ENCODE measurements around the gene GRAMD4. TPM values are rescaled to one million over a fixed set of nuclear protein-coding genes. Genes with fewer than 3 reads are reported as not detected.
"Not testable (repeated sequence)": the region's sequence is repeated elsewhere in the genome, so short reads cannot be mapped to it uniquely, and the experiment has no call there.

Gene GRAMD4
- total RNA-seq, 1 experiment from 2014 or later: 23.4 TPM

DNA sequence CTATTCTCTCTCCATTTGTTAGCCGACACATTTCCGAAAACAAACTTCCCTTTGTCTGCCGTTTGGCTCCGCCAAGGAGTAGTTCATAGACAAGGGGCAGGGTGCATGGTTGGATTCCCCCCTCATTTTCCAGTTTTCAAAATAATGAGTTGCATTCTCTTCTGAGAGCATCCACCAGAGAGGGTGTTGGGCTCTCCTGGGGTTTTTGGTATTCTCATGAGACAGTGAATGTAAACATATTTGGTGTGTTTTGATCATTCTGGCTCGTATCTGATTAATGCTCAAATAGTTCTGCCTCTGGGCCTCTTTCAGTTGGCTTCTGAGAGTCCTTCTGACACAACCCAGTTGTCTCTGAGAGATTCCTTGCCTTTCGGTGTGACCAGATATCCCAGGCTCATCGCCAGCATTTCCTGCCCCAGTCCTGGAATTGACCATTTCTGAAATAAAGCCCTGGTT is 21.7 kb downstream of the GRAMD4 start:
- Mint-ChIP-seq H3K4me3 (ENCODE audit: unreplicated experiment) (no peak overlapping the region), H3K27ac (ENCODE audit: unreplicated experiment) (no peak overlapping the region), H3K27me3 (ENCODE audit: insufficient read depth, unreplicated experiment) (no peaks in the 10 kb centered on the region), H3K4me1 (ENCODE audit: low read depth, unreplicated experiment) (peaks cover 5% of the 10 kb centered on the region), H3K9me3 (ENCODE audit: unreplicated experiment) (peaks cover 16% of the 10 kb centered on the region), H3K36me3 (ENCODE audit: insufficient read depth, unreplicated experiment) (peaks cover 5% of the 10 kb centered on the region)
- TF ChIP-seq CTCF (IDR thresholded peaks at IDR 0.05; ENCODE audit: insufficient read depth in 1 of 2, low read depth in 1 of 2, low read length in 1 of 2, severe bottlenecking in 1 of 2, unreplicated experiment in 1 of 2): no peak
- Histone ChIP-seq H3K4me3 (ENCODE audit: low read depth, low read length) (no peak overlapping the region), H3K36me3 (ENCODE audit: control insufficient read depth, insufficient read depth, low read length) (no peaks in the 10 kb centered on the region), H3K4me1 (no peaks in the 10 kb centered on the region), H3K27me3 (replicated peaks; ENCODE audit: control insufficient read depth, insufficient read depth, low read length) (no peaks in the 10 kb centered on the region), H3K9me3 (no peaks in the 10 kb centered on the region)
- POLR2A ChIA-PET: no interaction called here
- CTCF ChIA-PET: no interaction called here
- intact Hi-C loops (cut with micrococcal nuclease; ENCODE audit: unreplicated experiment): no loop called here
- no peak for DNase-seq
- no TSS peak for BruUV-seq (replicated peaks)

- H3K4me3 ChIP-seq (ENCODE audit: low read depth, low read length); H3K27me3 ChIP-seq (replicated peaks; ENCODE audit: control insufficient read depth, insufficient read depth, low read length); H3K36me3 Mint-ChIP-seq (ENCODE audit: insufficient read depth, unreplicated experiment); H3K4me1 ChIP-seq; POLR2A ChIA-PET; BruUV-seq (replicated peaks); CTCF ChIA-PET; intact Hi-C loops (cut with micrococcal nuclease; ENCODE audit: unreplicated experiment); H3K27me3 Mint-ChIP-seq (ENCODE audit: insufficient read depth, unreplicated experiment); H3K4me1 Mint-ChIP-seq (ENCODE audit: low read depth, unreplicated experiment); H3K27ac Mint-ChIP-seq (ENCODE audit: unreplicated experiment); H3K9me3 ChIP-seq; H3K36me3 ChIP-seq (ENCODE audit: control insufficient read depth, insufficient read depth, low read length); H3K4me3 Mint-ChIP-seq (ENCODE audit: unreplicated experiment); DNase-seq: not testable (repeated sequence)
- peaks cover 21% of the 10 kb centered on the region for H3K9me3 Mint-ChIP-seq (ENCODE audit: unreplicated experiment)
Measured at GRCh38 chr22:46642840-46643480, 22.8 kb downstream of the GRAMD4 start.

DNA sequence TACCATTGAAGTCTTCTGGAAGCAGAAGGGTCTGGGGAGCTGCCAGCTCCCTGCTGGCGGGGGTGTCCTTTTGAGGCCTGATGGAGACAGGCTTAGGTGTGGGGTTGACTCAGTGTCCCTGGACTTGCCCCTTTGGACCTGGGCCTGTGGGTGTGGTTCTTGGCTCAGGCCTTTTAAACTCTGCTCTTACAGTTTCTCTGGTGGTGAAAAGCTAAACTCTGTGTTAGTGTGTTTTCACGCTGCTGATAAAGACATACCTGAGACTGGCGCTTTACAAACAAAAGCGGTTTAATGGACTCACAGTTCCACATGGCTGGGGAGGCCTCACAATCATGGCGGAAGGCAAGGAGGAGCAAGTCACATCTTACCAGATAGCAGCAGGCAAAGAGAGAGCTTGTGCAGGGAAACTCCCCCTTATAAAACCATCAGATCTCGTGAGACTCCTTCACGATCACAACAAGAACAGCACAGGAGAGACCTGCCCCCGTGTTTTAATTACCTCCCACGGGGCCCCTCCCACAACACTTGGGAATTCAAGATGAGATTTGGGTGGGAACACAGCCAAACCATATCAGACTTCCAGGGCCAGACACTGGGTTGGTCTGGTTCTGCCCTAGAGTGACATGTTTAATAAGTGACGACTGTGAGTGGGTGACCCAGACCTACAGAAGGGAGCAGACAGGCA is 26.5 kb downstream of the GRAMD4 start:
- no peak overlapping the region for H3K4me3 Mint-ChIP-seq (ENCODE audit: unreplicated experiment)
- no peaks in the 10 kb centered on the region for H3K27me3 Mint-ChIP-seq (ENCODE audit: insufficient read depth, unreplicated experiment)
- no peaks in the 10 kb centered on the region for H3K36me3 ChIP-seq (ENCODE audit: control insufficient read depth, insufficient read depth, low read length)
- ChIA-PET POLR2A (no interaction called here), CTCF (no interaction called here)
- peaks cover under 1% of the 10 kb centered on the region for H3K4me1 ChIP-seq
- intact Hi-C loops (cut with micrococcal nuclease; ENCODE audit: unreplicated experiment): no loop called here
- BruUV-seq (replicated peaks): no TSS peak
- H3K27ac Mint-ChIP-seq (ENCODE audit: unreplicated experiment): no peak overlapping the region
- no peaks in the 10 kb centered on the region for H3K36me3 Mint-ChIP-seq (ENCODE audit: insufficient read depth, unreplicated experiment)
- H3K27me3 ChIP-seq (replicated peaks; ENCODE audit: control insufficient read depth, insufficient read depth, low read length): no peaks in the 10 kb centered on the region
- no peak for DNase-seq
- H3K9me3 Mint-ChIP-seq (ENCODE audit: unreplicated experiment): peaks cover 27% of the 10 kb centered on the region
- H3K9me3 ChIP-seq: no peaks in the 10 kb centered on the region
- no peak overlapping the region for H3K4me3 ChIP-seq (ENCODE audit: low read depth, low read length)
- H3K4me1 Mint-ChIP-seq (ENCODE audit: low read depth, unreplicated experiment): peaks cover 18% of the 10 kb centered on the region
- TF ChIP-seq CTCF (IDR thresholded peaks at IDR 0.05; ENCODE audit: insufficient read depth in 1 of 2, low read depth in 1 of 2, low read length in 1 of 2, severe bottlenecking in 1 of 2, unreplicated experiment in 1 of 2): no peak

- BruUV-seq (replicated peaks); H3K27me3 ChIP-seq (replicated peaks; ENCODE audit: control insufficient read depth, insufficient read depth, low read length); DNase-seq; H3K4me3 Mint-ChIP-seq (ENCODE audit: unreplicated experiment); H3K36me3 Mint-ChIP-seq (ENCODE audit: insufficient read depth, unreplicated experiment); H3K9me3 ChIP-seq; H3K4me3 ChIP-seq (ENCODE audit: low read depth, low read length); CTCF ChIA-PET; H3K36me3 ChIP-seq (ENCODE audit: control insufficient read depth, insufficient read depth, low read length); POLR2A ChIA-PET; intact Hi-C loops (cut with micrococcal nuclease; ENCODE audit: unreplicated experiment); H3K27me3 Mint-ChIP-seq (ENCODE audit: insufficient read depth, unreplicated experiment); H3K27ac Mint-ChIP-seq (ENCODE audit: unreplicated experiment): not testable (repeated sequence)
- Mint-ChIP-seq H3K9me3 (ENCODE audit: unreplicated experiment) (peaks cover 17% of the 10 kb centered on the region), H3K4me1 (ENCODE audit: low read depth, unreplicated experiment) (peaks cover 32% of the 10 kb centered on the region)
- H3K4me1 ChIP-seq: peaks cover 17% of the 10 kb centered on the region
Measured at GRCh38 chr22:46648225-46648820, 28.1 kb downstream of the GRAMD4 start.

Data from Caco-2 (cell line).